ENCODE results near the gene NDUFS8.
"Not testable (repeated sequence)": the region's sequence is repeated elsewhere in the genome, so short reads cannot be mapped to it uniquely, and the experiment has no call there.

Gene NDUFS8

DNA sequence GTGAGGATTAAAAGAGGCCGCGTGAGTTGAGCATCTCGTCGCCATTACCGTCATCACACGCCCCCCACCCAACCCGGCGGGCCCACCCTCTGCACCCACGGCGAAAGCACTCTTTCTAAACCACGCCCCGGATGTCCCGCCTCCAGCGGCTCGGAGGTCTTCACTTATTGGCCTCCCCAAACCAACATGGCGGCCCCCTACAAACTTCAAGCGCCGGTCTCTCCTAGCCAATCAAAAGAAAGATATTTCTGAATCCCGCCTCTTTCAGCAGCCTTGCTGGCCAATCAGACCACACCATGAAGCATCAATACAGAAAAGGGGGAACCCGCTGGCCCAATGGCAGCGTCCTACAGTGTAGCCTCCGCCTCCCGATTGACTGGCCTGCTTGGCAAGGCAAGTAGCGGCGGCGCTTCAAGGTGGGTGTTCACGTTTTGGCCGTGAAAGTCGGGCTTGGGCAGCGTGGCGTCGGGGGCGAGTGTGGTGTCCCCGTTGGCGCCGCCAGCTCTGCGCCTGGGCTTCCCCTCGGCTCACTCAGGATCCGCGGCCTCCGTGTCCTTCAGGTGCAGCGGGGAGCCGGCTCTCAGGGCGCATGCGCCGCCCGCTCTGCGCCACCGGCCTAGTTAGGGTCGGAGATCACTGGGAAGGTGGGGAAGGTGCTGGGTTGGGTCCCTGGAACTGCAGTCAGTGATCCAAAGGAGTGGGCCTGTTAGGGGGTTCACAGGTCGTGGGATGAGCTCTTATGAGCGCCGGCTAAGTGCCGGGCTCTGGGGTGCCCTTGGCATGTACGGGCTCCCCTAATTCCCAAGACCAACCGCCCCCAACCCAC, at the start of gene NDUFS8:
TSS of gene NDUFS8 (plus strand) at position 364 of the 826 bp plus-strand sequence. CDS start 1,471 bp downstream, outside the sequence.
- peak; percentile 100 for DNase-seq

DNA sequence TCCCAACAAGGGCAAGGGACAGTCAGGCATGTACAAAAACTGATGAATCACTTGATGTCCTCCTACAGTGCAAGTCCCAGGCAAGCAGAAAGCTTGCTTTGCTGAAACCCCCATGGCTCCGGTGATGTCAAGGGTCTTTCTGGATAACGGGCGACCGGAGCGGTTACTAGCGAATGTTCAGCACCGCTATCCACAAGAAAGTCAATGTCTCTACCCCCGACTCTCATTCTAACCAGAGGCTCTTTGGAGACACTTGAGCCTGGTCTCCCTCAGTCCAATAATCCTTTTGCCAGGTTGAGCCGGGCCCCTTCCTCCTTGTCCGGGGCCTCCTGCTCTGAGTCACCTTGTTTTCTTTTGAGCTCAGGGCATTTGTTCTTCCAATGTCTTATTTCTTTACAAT, 49.3 kb upstream of the NDUFS8 start:
- DNase-seq = not testable (repeated sequence)

- not testable (repeated sequence) for DNase-seq
Observed at GRCh38 chr11:67982255-67982857, 48.1 kb upstream of the NDUFS8 start.

DNA sequence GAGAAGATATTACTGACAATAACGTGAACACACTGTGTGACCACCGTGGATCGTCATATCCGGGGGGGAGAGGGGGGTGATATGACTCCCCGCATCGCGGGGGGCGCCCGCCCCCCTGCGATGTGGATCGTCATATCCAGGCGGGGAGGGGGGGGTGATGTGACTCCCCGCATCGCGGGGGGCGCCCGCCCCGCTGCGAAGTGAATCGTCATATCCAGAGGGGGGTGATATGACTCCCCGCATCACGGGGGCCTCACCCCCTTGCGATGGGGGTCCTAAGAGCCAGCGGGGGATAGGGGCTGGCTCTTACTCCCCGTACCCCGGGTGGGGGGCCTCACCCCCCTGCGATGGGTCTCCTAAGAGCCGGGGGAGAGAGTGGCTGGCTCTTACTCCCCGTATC, 46.5 kb upstream of the NDUFS8 start:
- DNase-seq = no peak

- DNase-seq = not testable (repeated sequence)
Observed at GRCh38 chr11:67985302-67985701, 45.2 kb upstream of the NDUFS8 start.

DNA sequence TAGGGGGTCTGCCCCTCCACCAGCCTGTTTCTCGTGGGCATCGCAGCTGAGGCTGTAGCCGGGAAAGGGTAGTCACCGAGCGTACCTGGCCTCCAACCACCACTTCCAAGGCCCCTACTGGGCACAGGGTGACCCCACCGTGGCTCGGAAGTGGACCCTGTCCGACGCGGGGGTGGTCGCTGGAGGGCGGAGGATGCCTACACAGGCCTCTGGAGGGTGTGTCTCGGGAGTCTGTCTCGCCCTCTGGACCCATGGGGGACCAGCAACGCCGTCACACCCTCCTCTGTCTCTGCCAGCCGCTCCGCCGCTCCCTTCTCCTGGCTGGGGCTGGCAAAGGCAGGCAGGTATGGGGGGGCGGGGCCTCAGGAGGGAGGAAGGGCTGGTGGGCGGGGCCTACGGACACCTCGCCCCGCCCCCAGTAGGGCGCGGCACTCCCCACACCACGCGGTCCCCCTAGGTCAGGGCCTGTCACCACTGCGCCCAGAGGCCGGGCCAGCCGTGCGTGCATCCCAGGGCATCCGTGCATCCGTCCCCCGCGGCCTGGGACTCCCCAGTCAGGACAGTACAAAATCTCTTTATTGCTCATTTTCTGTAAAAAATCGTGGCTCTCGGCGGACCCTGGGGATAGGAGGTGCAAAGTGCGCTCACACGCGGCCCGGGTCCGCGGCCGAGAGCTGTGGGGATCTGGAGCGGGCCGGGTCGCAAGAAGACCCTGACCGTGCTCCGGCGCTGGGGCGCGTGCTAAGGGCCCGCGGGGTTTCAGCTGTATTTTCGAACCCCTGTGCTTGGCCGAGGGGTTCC, 39.7 kb upstream of the NDUFS8 start:
- not testable (repeated sequence) for DNase-seq

- DNase-seq = not testable (repeated sequence)
Observed at GRCh38 chr11:67991347-67992121, 38.9 kb upstream of the NDUFS8 start.

DNA sequence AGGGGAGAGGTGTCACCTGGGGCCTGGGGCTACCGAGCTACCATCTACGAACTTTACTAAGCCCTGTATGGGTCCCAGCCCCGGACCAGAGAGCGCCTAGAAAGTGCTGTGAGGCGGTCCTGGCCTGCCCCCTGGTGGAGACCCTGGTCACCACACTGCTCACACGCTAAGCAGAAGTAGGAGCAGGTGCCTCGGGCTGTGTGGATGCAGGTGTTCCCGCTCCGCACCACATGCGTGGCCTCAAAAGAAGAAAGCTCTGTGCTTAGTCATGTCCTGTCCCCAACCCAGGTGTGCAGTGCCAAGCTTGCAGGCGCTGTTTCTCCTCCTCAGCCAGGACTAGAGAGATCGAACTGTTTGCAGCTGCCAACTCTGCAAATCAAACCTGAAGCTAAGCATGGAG, 36.7 kb upstream of the NDUFS8 start:
- DNase-seq = peak; percentile 53

- not testable (repeated sequence) for DNase-seq
Observed at GRCh38 chr11:67994387-67994786, 36.1 kb upstream of the NDUFS8 start.

GRCh38 chr11:67995129-67995528, 35.4 kb upstream of the NDUFS8 start:
- not testable (repeated sequence) for DNase-seq

DNA sequence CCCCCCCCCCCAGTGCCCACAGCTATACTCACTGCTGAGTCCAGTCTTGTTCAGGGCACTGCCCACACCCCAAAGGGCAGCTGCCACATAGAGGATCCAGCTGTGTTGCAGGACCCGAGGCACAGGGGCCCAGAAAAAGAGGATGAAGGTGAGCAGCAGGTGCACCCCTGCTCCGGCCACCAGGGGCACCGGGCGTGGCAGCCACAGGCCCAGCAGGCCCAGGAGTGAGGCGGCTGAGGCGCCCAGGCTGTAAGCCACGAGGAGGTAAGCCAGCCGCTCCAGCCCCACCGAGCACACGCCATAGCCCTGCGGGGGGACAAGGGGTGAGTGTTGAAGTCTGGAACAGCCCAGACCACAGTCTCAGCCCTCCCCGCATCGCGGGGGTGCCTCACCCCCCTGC, 34.9 kb upstream of the NDUFS8 start:
- not testable (repeated sequence) for DNase-seq

- DNase-seq = no peak
Observed at GRCh38 chr11:67996051-67996450, 34.4 kb upstream of the NDUFS8 start.

DNA sequence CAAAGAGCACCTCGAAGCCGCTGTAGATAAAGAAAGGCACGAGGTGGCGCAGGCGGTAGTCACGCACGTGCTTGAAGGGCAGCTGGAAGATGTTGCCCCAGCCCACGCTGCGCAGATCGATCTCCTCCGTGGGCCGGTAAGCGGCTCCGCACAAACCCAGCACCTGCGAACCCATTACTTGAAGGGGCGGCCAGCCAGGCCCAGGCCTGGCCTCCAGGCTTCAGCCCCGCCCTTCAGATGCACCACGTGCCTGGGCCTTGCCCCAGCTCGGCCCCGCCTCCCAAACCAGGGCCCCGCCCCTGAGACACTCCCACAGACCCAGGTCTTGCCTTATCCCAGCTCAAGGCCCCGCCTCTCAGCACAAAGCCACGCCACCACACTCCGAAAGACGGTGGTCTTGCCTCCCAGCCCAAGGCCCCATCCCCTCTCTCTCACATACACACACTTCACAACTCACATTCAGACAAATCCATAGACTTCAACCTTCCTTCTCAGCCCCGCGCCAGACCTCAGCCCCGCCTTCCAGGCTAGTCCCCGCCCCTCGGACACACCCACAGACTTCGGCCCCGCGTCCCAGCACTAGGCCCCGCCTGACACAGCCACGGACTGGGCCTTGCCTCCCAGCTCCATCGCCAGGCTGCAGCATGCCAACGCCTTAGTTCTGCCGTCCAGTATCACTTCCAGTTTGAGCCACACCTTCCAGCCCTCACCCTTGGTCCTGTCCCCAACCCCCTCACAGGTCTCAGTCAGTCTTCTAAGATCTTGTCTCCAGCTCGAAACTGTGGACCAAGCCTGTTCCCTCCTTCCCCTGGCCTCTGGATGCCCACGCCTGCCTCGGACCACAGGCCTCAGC, 33.6 kb upstream of the NDUFS8 start:
- DNase-seq = peak; percentile 82

GRCh38 chr11:67997475-67997921, 33.0 kb upstream of the NDUFS8 start:
- DNase-seq = no peak

GRCh38 chr11:67998150-67999045, 32.1 kb upstream of the NDUFS8 start:
- no peak for DNase-seq

GRCh38 chr11:67999201-67999629, 31.3 kb upstream of the NDUFS8 start:
- no peak for DNase-seq

- no peak for DNase-seq
Observed at GRCh38 chr11:67999704-68000103, 30.8 kb upstream of the NDUFS8 start.

DNA sequence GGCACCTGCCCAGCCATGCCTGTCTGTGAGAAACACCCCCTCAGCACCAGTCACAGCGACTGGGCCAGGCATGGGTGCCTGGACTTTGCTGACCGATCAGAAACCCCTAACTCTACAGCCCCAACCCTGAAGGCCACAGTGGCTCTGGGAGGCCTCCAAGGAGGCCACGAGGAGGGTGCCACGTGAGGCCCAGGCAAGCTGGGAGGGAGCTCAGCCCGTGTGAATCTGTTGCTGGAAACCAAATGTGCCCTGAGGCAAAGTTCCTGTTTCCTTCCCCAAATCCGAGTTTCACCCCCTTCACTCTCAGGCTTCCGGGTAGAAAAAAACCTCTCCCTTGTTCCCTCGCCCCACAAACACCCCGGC, 27.9 kb upstream of the NDUFS8 start:
- no peak for DNase-seq

DNA sequence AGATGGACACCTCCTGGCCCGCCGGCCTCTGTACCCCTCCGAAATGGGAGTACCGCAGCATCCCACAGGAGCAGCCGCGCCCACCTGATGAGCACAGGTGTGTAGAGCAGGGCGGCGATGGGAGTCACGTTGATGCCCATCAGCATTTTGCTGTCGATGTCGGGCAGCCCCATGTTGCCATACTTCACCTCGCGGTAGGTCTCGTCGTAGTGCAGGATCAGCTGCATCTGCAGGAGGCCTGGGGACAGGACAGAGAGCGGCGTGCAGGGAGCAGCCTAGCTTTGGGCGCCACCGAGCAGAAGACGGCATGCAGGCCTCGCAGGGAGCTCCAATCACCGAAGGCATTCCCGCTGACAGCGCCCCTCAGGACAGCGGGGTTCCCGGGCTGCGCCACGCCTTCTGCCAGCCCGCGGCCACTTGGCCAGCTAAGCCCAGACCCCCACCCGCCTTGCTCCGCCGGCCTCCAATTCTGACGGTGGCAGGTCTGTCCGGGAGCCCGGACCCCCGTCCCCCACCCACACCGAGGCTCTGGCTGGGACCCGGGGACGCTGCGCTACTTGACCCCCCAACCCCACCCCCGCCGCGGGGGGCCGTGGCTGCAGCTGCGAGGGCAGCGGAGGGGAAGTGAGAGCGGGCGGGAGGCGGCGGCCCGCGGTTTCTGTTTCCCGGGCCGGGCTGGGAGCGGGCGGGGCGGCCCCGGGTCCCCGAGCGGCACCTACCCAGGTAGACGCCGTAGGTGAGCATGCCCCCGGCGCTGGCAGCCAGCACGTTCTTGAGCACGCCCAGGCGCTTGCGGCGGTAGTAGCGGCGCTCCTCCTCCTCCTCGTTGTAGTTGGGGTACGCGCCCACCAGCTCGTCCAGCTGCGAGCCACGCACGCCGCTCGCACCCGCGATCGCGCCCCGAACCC, 27.3 kb upstream of the NDUFS8 start:
- no peak for DNase-seq

All from SHP77 treated with DMSO at 0.1 percent for 48 hours (cell line).